HL-60/S4 (cell line): ENCODE measurements around the gene ZXDC.

Source experiments
- in situ Hi-C: fragments of 300-500 bp; cut with MboI; formaldehyde crosslinking; loops from 2 replicates; pipeline ENCODE4 v1.14.3; 2022; ENCODE audit warnings: low sequenced_read_pairs

The ZXDC gene

GRCh38 chr3:126439346-126439967 is 36.2 kb downstream of the ZXDC start:
- in situ Hi-C loops: no loop called here

DNA sequence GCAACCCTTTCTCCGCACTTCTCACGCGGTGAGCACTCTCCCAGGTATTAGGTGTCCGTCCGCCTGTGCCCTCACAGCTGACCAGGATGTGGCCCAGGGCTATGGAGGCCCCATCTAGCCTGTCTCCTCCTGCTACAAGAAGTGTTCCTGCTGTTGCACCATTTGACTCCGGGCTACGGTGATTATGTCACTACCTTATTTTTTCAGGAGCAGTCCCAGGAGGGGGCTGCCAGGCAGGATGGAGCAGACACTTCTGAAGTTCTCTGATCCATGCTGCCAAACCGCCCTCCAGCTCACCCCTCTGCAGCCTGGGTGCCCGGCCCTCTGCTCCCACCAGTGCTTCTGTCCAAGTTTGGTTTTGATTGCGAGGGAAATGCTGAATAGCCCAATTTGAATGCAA is 36.9 kb downstream of the ZXDC start:
- in situ Hi-C loops: no loop called here

GRCh38 chr3:126438186-126438585 is 37.5 kb downstream of the ZXDC start:
- in situ Hi-C loops: no loop called here

DNA sequence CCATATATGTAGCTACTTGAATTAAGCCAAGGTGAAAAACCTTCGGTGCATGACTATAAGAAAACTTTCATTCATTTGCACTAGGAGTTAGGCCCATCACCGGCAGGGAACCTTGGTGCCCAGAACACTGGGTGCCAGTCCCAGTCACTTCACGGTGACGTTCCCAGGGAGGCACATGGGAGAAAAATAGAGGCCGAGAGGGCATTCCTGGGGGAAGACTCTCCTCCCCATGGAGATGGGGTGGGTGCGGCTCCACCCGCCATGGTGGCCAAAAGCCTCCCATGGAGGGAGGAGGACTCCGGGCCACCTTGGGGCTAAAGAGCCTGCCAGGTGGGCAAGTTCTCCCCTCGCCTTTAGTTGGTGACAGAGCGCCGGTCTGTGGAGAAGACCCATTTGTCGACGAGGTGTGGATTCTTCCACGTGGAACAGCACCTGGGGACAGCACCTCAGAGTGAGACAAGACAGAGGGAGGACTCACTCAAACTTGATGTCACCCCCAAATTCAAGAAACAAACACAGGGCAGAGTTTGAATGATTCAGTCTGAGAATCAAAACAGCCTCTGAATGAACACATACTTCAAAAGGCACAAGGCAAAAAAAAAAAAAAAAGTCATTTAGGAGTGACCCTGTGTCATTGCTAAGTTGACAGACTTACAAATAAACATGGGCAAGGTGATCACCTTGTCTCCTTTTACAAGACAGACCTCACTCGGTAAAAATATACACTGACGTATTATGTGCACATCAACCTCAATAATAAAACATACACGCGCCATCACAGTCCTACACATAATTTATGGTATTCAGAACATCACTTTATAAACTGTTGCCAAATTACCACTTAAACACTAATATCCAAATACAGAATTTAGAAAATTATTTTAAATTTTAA is 38.6 kb downstream of the ZXDC start:
- in situ Hi-C loops: no loop called here

GRCh38 chr3:126435456-126436315 is 40.0 kb downstream of the ZXDC start:
- in situ Hi-C loops: no loop called here

- in situ Hi-C loops: no loop called here
Observed at GRCh38 chr3:126434931-126435411, 40.7 kb downstream of the ZXDC start.

- in situ Hi-C loops: no loop called here
Observed at GRCh38 chr3:126434264-126434590, 41.5 kb downstream of the ZXDC start.

- in situ Hi-C loops: no loop called here
Observed at GRCh38 chr3:126433496-126434263, 42.0 kb downstream of the ZXDC start.

DNA sequence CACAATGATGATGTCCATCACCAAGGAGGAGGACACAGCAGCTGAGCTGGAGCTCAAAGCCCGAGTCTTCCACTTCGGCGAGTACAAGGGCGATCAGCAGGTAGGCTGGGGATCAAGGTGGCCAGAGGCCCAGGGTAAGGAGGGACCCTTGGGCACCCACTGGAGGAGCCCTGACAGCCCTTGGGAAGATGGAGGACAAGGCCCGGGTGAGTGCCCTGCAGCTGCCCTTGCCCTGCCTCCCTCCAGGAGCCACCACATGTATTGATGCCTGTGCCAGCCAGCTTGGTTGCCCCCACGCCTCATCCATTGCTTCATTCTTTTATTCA is 42.6 kb downstream of the ZXDC start:
- in situ Hi-C loops: no loop called here

DNA sequence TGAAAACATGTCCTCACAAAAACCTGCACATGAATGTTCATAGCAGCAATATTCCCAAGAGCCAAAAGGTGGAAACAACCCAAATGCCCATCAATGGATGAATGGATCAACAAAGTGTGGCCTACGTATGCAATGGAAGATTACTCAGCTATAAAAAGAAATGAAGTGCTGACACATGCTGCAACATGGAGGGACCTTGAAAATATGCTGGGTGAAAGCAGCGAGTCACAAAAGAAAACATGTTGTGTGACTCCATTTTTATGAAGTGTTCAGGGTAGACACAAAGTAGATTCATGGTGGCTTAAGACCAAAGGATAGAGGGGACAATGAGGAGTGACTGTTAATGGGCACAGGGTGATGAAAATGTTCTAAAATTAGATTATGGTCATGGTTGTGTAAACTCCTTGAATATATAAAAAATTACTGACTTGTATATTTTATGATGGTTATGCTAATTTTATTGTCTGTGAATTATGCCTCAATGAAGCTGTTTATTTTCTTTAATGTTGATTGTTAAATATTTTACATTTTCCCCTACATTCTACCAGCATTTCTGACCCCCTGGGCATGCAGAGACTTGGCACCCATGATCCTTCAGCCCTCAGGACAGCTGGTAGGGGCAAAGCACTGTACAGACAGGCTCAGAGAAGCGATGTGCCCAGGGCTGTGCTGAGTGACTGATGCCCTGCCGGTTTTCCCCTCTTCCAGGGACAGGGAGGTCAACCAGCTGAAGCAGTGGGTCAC is 43.2 kb downstream of the ZXDC start:
- in situ Hi-C loops: no loop called here

DNA sequence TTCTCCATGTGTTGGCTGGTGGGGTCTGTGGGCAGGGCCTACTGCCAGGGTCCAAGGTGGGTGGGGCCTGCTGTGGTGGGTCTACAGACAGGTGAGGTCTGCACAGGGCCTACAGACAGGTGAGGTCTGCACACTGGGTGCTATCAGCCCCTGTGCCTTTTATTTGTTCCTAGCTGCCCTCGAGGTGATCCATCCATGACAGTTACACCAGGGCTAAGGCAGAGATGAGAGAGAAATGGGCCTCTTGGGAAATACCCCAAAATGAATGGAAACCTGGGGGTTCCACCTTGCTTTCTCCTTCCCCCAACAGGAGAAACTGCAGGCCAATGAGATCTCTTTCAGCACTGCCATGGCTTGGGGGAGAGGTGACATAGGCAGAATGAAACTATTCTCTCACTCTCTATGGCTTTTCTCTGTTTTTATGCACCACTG is 44.6 kb downstream of the ZXDC start:
- in situ Hi-C loops: no loop called here

GRCh38 chr3:126424751-126425150 is 50.9 kb downstream of the ZXDC start:
- in situ Hi-C loops: no loop called here

DNA sequence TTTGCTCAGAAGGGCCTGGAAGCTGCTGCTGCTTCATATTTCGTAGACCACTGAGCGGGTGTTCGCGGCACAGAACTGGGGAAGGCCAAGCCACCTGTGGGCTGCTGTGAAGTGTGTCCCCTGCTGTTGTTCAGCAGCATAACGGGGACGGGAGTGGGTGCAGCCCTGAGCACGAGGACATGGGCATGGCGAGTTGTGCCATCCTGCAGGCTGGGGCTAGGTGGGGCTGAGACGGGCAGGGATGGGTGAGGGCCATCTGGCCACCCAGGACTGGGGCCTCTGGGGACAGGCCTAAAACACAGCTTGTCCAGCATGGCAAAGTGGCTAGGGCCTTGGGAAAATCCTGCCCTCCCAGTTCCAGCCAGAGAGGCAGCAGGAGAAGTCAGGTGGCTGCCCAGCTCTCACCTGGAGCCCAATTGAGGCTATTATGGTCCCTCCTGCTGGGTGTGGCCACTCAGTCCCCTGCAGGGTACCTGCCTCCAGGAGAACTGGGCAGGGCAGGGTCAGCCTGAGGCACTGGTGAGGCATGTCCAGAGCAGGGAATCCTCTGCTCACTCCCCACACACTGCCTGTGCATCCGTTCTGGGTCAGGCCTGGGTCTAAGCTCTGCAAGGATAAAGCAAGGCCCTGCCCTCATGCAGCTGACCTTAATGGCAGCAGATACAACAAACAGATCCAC is 51.5 kb downstream of the ZXDC start:
- in situ Hi-C loops: no loop called here

GRCh38 chr3:126423191-126424038 is 52.3 kb downstream of the ZXDC start:
- in situ Hi-C loops: no loop called here

DNA sequence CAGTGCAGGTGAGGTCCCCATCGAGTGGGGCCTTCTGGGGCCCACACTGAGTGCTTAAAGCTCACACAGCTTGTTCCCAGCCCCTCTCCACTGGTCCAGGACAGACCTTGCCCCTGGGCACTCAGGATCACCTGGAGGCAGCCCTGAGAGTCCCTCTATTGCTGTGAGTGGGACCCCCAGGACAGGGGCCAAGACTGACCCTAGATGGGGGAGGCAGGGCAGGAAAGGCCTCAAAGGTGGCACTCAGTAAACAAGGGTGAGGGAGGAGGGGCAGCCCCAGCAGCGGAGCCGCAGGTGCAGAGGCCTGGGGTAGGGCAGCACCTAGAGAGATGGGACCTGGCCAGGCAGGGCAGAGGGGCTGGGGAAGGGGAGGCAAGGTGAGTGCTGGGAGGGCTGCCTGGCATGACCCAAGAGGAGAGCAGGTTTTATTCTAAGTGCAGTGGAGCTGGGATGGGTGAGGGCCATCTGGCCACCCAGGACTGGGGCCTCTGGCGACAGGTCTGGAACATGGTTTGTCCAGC is 53.1 kb downstream of the ZXDC start:
- in situ Hi-C loops: no loop called here

DNA sequence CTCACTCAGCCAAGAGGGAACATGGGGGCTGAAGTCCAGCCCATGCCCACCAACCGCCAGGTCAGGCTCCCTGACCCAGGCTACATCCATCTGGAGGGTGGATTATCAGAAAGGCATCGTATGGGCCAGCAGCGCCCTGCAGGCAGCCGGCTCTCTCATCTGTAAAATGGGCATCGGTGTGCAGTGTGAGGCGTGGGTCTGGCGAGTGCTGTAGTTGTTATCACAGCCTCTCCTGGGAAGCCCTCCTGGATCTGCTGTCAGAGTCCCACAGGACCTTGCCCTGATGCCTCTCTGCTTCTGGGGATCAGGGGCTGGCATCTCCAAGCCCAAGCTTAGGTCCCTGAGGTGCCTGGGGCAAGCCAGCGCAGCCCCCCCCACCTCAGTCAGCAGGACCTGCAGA is 53.6 kb downstream of the ZXDC start:
- in situ Hi-C loops: no loop called here

DNA sequence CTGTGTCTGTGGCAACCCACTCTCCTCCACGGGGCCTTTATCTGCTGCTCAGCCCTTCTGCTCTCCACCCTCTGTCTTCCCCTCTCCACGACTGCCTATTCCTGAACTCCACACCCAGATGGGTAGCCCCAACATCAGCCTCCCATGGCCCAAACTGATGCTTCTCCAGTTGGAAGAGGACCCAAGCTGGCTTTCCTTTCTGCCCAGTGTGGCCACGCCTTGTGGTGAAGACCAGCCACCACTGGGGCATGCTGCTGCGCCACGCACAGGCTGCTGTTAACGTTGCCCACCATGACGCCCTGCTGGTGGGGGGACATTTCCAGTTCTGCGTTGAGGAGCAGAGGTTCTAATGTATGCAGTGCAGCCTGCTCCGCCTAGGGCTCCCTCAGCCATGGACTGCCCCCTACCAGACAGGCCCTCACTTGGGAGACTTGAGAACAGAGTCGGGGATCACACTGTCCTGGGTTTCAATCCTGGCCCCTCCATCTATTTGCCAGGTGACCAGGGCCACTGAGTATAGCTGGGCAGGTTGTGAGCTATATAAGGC is 54.0 kb downstream of the ZXDC start:
- in situ Hi-C loops: no loop called here
